KMS-11 (cell line): ENCODE measurements around the gene PIP5K1C.

Source experiments
- H2AFZ ChIP-seq: fragments of 200-600 bp; sonication (generic); 2 replicates; pipeline ENCODE4 v1.6.1; 2016; ENCODE audit warnings: antibody characterized with exemption, mixed run types, low read depth
- H3K27ac ChIP-seq: fragments of 200-600 bp; sonication (generic); 2 replicates; pipeline ENCODE4 v1.6.1; 2016; ENCODE audit warnings: mild to moderate bottlenecking, mixed run types
- H3K27me3 ChIP-seq: fragments of 200-600 bp; sonication (generic); 2 replicates; pipeline ENCODE4 v1.6.1; 2017; ENCODE audit warnings: mild to moderate bottlenecking, low read depth, mixed run types, moderate library complexity; ENCODE audit not compliant: insufficient read depth
- H3K36me3 ChIP-seq: fragments of 200-600 bp; sonication (generic); 2 replicates; pipeline ENCODE4 v1.6.1; 2017; ENCODE audit warnings: mild to moderate bottlenecking, mixed run types; ENCODE audit not compliant: insufficient read depth
- H3K4me1 ChIP-seq: fragments of 200-600 bp; sonication (generic); 2 replicates; pipeline ENCODE4 v1.6.1; 2016; ENCODE audit warnings: mild to moderate bottlenecking, low read depth, mixed run types; ENCODE audit not compliant: poor library complexity, severe bottlenecking
- H3K4me2 ChIP-seq: fragments of 200-600 bp; sonication (generic); 2 replicates; pipeline ENCODE4 v1.7.0; 2016; ENCODE audit warnings: mild to moderate bottlenecking, mixed run types
- H3K4me3 ChIP-seq: fragments of 200-600 bp; sonication (generic); IDR thresholded peaks from 2 replicates; pipeline ENCODE4 v1.6.1; 2017; ENCODE audit warnings: low read depth, low read length, mixed read lengths; ENCODE audit not compliant: insufficient read depth
- H3K79me2 ChIP-seq: fragments of 200-600 bp; sonication (generic); 2 replicates; pipeline ENCODE4 v1.6.1; 2016; ENCODE audit warnings: low read depth, mixed run types; ENCODE audit not compliant: insufficient read depth
- H3K9ac ChIP-seq: fragments of 200-600 bp; sonication (generic); 2 replicates; pipeline ENCODE4 v1.6.1; 2016; ENCODE audit warnings: mild to moderate bottlenecking, mixed run types
- H4K20me1 ChIP-seq: fragments of 200-600 bp; sonication (generic); 2 replicates; pipeline ENCODE4 v1.6.1; 2016; ENCODE audit warnings: mild to moderate bottlenecking, mixed run types; ENCODE audit not compliant: insufficient read depth
- TF ChIP-seq, protein P1 (sequence below): fragments of 200-600 bp; sonication (generic); conservative IDR thresholded peaks from 2 replicates; pipeline ENCODE4 v1.6.1; 2017; ENCODE audit warnings: low read depth, mild to moderate bottlenecking, antibody characterized with exemption, low read length, moderate library complexity, mixed read lengths

The PIP5K1C gene

DNA sequence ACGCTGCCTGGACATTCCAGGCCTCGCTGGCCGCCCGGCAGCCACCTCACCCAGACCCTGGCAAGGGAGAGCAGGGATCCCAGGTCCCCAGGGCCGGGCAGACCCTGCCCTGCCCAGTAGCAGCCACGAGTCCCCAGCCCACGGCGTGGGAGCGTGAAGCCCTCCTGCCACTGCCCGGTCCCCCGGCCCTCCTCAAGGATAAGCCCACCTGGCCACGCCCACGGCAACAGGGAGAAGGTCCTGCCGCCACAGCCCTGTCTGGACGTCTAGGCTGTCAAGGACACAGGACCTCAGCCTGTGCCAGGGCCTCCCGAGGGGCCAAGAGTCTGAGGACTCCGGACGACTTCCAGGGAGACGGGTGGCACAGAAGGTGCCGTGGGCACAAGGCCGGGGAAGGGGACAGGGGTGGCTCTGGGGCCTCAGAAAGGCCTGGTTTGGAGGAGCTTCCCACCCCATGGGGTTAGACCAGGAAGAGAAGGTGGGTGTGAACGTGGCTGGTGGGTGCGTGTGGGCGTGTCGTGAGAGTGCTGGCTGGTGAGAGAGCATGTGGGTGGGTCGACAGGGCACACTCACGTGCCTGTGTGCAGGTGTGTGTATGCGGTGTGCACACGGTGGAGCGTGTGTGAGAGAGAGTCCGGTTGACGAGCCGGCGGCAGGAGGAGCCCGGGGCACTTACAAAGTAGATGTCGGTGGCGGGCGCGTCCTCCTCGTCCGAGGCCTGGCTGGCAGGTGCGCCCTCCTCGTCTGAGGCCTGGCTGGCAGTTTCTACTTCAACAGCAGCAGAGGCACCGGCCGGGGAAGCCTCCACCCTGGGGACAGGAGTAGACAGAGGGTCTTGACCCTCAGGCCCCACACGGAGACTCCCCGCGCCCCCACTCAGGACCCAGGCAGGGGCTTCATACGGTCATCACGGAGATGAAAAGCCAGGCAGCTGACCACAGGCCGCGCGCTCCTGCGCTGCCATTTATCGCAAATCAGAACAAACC is 61.8 kb downstream of the PIP5K1C start:
- H3K79me2 ChIP-seq: no peaks in the 10 kb centered on the region
- H2AFZ ChIP-seq: no peak overlapping the region
- no peak overlapping the region for H3K9ac ChIP-seq
- no peaks in the 10 kb centered on the region for H4K20me1 ChIP-seq
- TF ChIP-seq, protein P1, sequence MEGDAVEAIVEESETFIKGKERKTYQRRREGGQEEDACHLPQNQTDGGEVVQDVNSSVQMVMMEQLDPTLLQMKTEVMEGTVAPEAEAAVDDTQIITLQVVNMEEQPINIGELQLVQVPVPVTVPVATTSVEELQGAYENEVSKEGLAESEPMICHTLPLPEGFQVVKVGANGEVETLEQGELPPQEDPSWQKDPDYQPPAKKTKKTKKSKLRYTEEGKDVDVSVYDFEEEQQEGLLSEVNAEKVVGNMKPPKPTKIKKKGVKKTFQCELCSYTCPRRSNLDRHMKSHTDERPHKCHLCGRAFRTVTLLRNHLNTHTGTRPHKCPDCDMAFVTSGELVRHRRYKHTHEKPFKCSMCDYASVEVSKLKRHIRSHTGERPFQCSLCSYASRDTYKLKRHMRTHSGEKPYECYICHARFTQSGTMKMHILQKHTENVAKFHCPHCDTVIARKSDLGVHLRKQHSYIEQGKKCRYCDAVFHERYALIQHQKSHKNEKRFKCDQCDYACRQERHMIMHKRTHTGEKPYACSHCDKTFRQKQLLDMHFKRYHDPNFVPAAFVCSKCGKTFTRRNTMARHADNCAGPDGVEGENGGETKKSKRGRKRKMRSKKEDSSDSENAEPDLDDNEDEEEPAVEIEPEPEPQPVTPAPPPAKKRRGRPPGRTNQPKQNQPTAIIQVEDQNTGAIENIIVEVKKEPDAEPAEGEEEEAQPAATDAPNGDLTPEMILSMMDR: no peak
- no peak overlapping the region for H3K27ac ChIP-seq
- H3K4me2 ChIP-seq: no peak overlapping the region
- no peaks in the 10 kb centered on the region for H3K4me1 ChIP-seq
- no peaks in the 10 kb centered on the region for H3K27me3 ChIP-seq
- H3K36me3 ChIP-seq: no peaks in the 10 kb centered on the region
- H3K4me3 ChIP-seq: no peak overlapping the region

DNA sequence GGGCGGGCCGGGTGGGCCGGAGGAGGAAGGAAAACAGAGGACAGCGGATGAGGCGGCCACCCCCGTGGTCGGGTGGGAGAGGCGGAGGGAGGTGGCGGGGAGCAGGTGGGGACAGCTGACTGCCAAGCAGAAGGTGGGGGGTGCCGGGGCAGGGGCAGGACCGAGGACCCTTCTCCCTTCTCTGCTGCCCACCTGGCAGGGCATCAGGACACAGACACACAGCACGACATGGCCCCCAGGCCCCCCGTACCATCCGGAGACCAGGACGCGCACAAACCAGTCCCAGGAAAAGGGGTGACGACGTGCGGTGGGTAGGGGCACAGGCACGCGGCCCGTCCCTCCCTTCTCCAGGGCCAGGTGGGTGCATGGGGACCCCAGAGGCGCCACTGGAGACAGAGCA is 62.6 kb downstream of the PIP5K1C start:
- no peak overlapping the region for H3K9ac ChIP-seq
- H3K4me1 ChIP-seq: no peaks in the 10 kb centered on the region
- H4K20me1 ChIP-seq: no peaks in the 10 kb centered on the region
- H3K4me2 ChIP-seq: no peak overlapping the region
- H3K36me3 ChIP-seq: no peaks in the 10 kb centered on the region
- no peaks in the 10 kb centered on the region for H3K27me3 ChIP-seq
- no peaks in the 10 kb centered on the region for H3K79me2 ChIP-seq
- TF ChIP-seq, protein P1: no peak
- H3K4me3 ChIP-seq: no peak overlapping the region
- no peak overlapping the region for H2AFZ ChIP-seq
- no peak overlapping the region for H3K27ac ChIP-seq

GRCh38 chr19:3636962-3637361 is 63.3 kb downstream of the PIP5K1C start:
- Histone ChIP-seq H2AFZ (no peak overlapping the region), H3K79me2 (no peaks in the 10 kb centered on the region), H3K36me3 (no peaks in the 10 kb centered on the region), H3K27me3 (no peaks in the 10 kb centered on the region), H3K27ac (no peak overlapping the region), H3K4me1 (no peaks in the 10 kb centered on the region), H4K20me1 (no peaks in the 10 kb centered on the region), H3K4me2 (no peak overlapping the region), H3K9ac (no peak overlapping the region), H3K4me3 (no peak overlapping the region)
- TF ChIP-seq, protein P1: no peak

DNA sequence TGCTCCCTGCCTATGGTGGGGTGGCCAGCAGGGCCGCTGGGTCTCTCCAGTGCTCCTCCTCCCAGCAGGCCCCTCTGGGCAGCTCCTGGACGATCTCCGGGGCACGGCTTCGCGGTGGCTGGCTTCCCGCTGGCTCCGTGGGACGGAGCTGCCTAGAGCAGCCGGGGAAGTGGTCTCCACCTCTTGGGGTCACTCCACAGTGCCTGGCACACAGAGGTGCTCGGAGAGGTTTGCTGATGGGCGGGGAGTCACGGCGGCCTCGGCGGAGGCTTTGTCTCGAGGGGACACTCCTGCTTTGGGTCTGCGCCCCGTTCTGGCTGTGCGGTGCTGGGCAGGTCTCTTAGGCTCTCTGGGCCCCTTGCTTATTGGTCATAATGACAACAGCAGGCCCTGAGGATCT is 63.8 kb downstream of the PIP5K1C start:
- no peaks in the 10 kb centered on the region for H3K36me3 ChIP-seq
- H3K4me3 ChIP-seq: no peak overlapping the region
- H3K27me3 ChIP-seq: no peaks in the 10 kb centered on the region
- no peak overlapping the region for H3K4me2 ChIP-seq
- H3K4me1 ChIP-seq: no peaks in the 10 kb centered on the region
- no peaks in the 10 kb centered on the region for H3K79me2 ChIP-seq
- H3K9ac ChIP-seq: no peak overlapping the region
- no peak overlapping the region for H3K27ac ChIP-seq
- no peaks in the 10 kb centered on the region for H4K20me1 ChIP-seq
- no peak overlapping the region for H2AFZ ChIP-seq
- TF ChIP-seq, protein P1: no peak
